Vagina (tissue), 2 donors: ENCODE results near the gene MAST2. TPM values are rescaled to one million over a fixed set of nuclear protein-coding genes. Genes with fewer than 3 reads are reported as not detected.

Experiments used
- DNase-seq, 2 donors: peaks; one replicate each; pipeline ENCODE4 v3.0.0-alpha.2; 2017; ENCODE audit errors: extremely low spot score in 2 of 2
- H3K27ac ChIP-seq: fragments of 200-600 bp; sonication (generic); one replicate; pipeline ENCODE4 v1.5.1; 2019
- H3K27me3 ChIP-seq: fragments of 200-600 bp; sonication (generic); one replicate; pipeline ENCODE4 v1.5.1; 2019
- H3K36me3 ChIP-seq, 2 donors: fragments of 200-600 bp; sonication (generic); one replicate each; pipeline ENCODE4 v1.5.1; 2017 to 2019
- H3K4me1 ChIP-seq: fragments of 200-600 bp; sonication (generic); one replicate; pipeline ENCODE4 v1.5.1; 2019
- H3K4me3 ChIP-seq, 2 donors: fragments of 200-600 bp; sonication (generic); 1 replicate in 1 of 2; 2 replicates in 1 of 2; pipeline ENCODE4 v1.5.1; 2016 to 2019
- H3K9me3 ChIP-seq: fragments of 200-600 bp; sonication (generic); one replicate; pipeline ENCODE4 v1.5.1; 2019
- CTCF ChIP-seq, 3 experiments: fragments of 450-650 bp in 2 of 3; fragments of 200-600 bp in 1 of 3; sonication (generic) in 1 of 3; IDR thresholded peaks; one replicate each; pipeline ENCODE4 v1.5.1; 2017 to 2019; ENCODE audit warnings: antibody characterized with exemption in 3 of 3, mild to moderate bottlenecking in 2 of 3, moderate library complexity in 2 of 3
- POLR2A ChIP-seq, 2 donors: fragments of 450-650 bp; IDR thresholded peaks; one replicate each; pipeline ENCODE4 v1.6.1; 2017; ENCODE audit warnings: antibody characterized with exemption in 2 of 2, mild to moderate bottlenecking in 2 of 2, moderate library complexity in 2 of 2
- POLR2AphosphoS5 ChIP-seq, 2 donors: sonication (generic); formaldehyde crosslinking; IDR thresholded peaks; one replicate each; pipeline ENCODE4 v1.9.0; 2017; ENCODE audit warnings: antibody characterized with exemption in 2 of 2, mild to moderate bottlenecking in 2 of 2, low read depth in 1 of 2; ENCODE audit not compliant: insufficient read depth in 1 of 2
- intact Hi-C: fragments of 100-400 bp; cut with DNase I; formaldehyde crosslinking; loops from one replicate; pipeline ENCODE4 v1.15.1; 2023
- total RNA-seq: library from RNA; depleted of rRNA; stranded (reverse); fragments of >200 nt; gene quantifications from one replicate; pipeline ENCODE4 v1.2.3, GENCODE V29; 2016

The MAST2 gene
- total RNA-seq, 1 donor from 2014 or later, result 28.2 TPM

DNA sequence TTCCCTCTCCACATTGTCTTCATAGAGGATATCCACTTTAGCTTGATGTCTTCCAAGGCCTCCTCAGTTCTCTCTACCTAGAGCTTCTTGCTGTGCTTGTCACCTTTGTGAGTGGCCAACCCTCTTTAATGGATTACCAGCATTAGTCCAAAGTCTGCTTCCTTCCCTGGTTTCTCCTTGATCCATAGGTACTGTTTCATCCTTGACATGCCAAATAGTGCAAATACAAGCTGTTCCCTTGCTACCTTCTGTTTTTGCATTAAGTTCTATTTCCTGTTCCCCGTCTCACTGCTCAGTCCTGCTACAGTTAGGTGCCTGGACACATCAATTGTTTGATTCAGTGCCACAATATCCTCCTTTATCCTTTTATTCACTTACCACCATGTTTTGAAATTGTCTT is 19.2 kb downstream of the MAST2 start:
- Histone ChIP-seq H3K4me1 (no peaks in the 10 kb centered on the region), H3K4me3 (no peak overlapping the region), H3K36me3 (no peaks in the 10 kb centered on the region), H3K27me3 (no peaks in the 10 kb centered on the region), H3K9me3 (no peaks in the 10 kb centered on the region), H3K27ac (no peak overlapping the region)
- TF ChIP-seq CTCF (IDR thresholded peaks at IDR 0.05) (no peak), POLR2AphosphoS5 (IDR thresholded peaks at IDR 0.05; ENCODE audit: insufficient read depth in 1 of 2, low read depth in 1 of 2) (no peak), POLR2A (IDR thresholded peaks at IDR 0.05) (no peak)
- no peak for DNase-seq
- intact Hi-C loops, result no loop called here

- no peak for TF ChIP-seq CTCF (IDR thresholded peaks at IDR 0.05)
- no peaks in the 10 kb centered on the region for H3K4me1 ChIP-seq
- no peak overlapping the region for H3K27ac ChIP-seq
- H3K27me3 ChIP-seq, result no peaks in the 10 kb centered on the region
- no peak overlapping the region for H3K4me3 ChIP-seq
- no peaks in the 10 kb centered on the region for H3K9me3 ChIP-seq
- intact Hi-C loops, result no loop called here
- no peaks in the 10 kb centered on the region for H3K36me3 ChIP-seq
- DNase-seq, result no peak
These were observed 21.2 kb downstream of the MAST2 start for GRCh38 chr1:45824607-45825006.

DNA sequence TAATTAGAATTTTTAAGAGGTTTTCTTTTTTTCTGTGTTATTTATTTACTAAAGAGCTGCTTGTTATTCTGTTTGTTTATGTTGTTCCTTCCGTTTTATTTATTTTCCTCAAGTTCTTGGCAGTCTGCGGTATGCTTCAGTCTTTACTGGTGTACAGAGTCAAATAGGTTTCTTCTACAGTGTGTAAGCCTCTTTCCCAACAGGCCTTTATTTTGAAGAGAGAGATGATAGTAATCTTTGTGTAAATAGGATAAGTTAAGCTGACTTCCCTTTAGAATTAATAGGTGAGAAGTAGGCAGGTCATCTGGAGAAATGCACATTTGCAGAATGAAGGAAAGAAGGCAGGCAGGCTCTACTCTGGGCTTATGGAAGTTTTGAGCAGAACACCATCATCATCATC is 23.8 kb downstream of the MAST2 start:
- no peak for DNase-seq
- Histone ChIP-seq H3K36me3 (peaks cover 0 to 8% of the 10 kb centered on the region in 2 donors), H3K9me3 (no peaks in the 10 kb centered on the region), H3K27me3 (no peaks in the 10 kb centered on the region), H3K4me3 (no peak overlapping the region), H3K4me1 (no peaks in the 10 kb centered on the region), H3K27ac (no peak overlapping the region)
- TF ChIP-seq POLR2A (IDR thresholded peaks at IDR 0.05) (no peak), POLR2AphosphoS5 (IDR thresholded peaks at IDR 0.05; ENCODE audit: insufficient read depth in 1 of 2, low read depth in 1 of 2) (no peak), CTCF (IDR thresholded peaks at IDR 0.05) (no peak)
- intact Hi-C loops, result no loop called here

- TF ChIP-seq POLR2AphosphoS5 (IDR thresholded peaks at IDR 0.05; ENCODE audit: insufficient read depth in 1 of 2, low read depth in 1 of 2), result no peak
- TF ChIP-seq CTCF (IDR thresholded peaks at IDR 0.05), result no peak
- TF ChIP-seq POLR2A (IDR thresholded peaks at IDR 0.05), result no peak
- intact Hi-C loops, result no loop called here
- Histone ChIP-seq H3K4me1 (no peaks in the 10 kb centered on the region), H3K9me3 (no peaks in the 10 kb centered on the region), H3K36me3 (peaks cover 0 to 8% of the 10 kb centered on the region in 2 donors), H3K27ac (no peak overlapping the region), H3K4me3 (no peak overlapping the region), H3K27me3 (no peaks in the 10 kb centered on the region)
- no peak for DNase-seq
These were observed 25.4 kb downstream of the MAST2 start for GRCh38 chr1:45828841-45829240.

GRCh38 chr1:45833361-45833760 is 29.9 kb downstream of the MAST2 start:
- DNase-seq, result no peak
- no peaks in the 10 kb centered on the region for H3K27me3 ChIP-seq
- H3K4me1 ChIP-seq, result no peaks in the 10 kb centered on the region
- H3K27ac ChIP-seq, result no peak overlapping the region
- H3K4me3 ChIP-seq, result no peak overlapping the region
- intact Hi-C loops, result no loop called here
- TF ChIP-seq POLR2A (IDR thresholded peaks at IDR 0.05) (no peak), POLR2AphosphoS5 (IDR thresholded peaks at IDR 0.05; ENCODE audit: insufficient read depth in 1 of 2, low read depth in 1 of 2) (no peak), CTCF (IDR thresholded peaks at IDR 0.05) (no peak)
- no peaks in the 10 kb centered on the region for H3K9me3 ChIP-seq
- H3K36me3 ChIP-seq, result peaks cover 0 to 8% of the 10 kb centered on the region in 2 donors
